Fibroblast of the conjunctiva (primary cell): ENCODE measurements around the gene RARS2.

Source experiments
- DNase-seq: peaks from one replicate; pipeline ENCODE4 v3.0.0-alpha.2; 2010; ENCODE audit warnings: low read depth

Gene RARS2

GRCh38 chr6:87573307-87574024, 16.3 kb downstream of the RARS2 start:
- no peak for DNase-seq

GRCh38 chr6:87572883-87573282, 16.9 kb downstream of the RARS2 start:
- no peak for DNase-seq

GRCh38 chr6:87572021-87572420, 17.8 kb downstream of the RARS2 start:
- DNase-seq: no peak

GRCh38 chr6:87561017-87561416, 28.8 kb downstream of the RARS2 start:
- no peak for DNase-seq

GRCh38 chr6:87558446-87558845, 31.3 kb downstream of the RARS2 start:
- no peak for DNase-seq

- DNase-seq: no peak
Observed at GRCh38 chr6:87555506-87555905, 34.3 kb downstream of the RARS2 start.

- no peak for DNase-seq
Observed at GRCh38 chr6:87553159-87553765, 36.5 kb downstream of the RARS2 start.

GRCh38 chr6:87551799-87552198, 38.0 kb downstream of the RARS2 start:
- DNase-seq: no peak

- DNase-seq: no peak
Observed at GRCh38 chr6:87544474-87544735, 45.4 kb downstream of the RARS2 start.

- DNase-seq: no peak
Observed at GRCh38 chr6:87543696-87544473, 45.9 kb downstream of the RARS2 start.

- no peak for DNase-seq
Observed at GRCh38 chr6:87541744-87542143, 48.0 kb downstream of the RARS2 start.

GRCh38 chr6:87541041-87541440, 48.7 kb downstream of the RARS2 start:
- no peak for DNase-seq

- no peak for DNase-seq
Observed at GRCh38 chr6:87540539-87540938, 49.2 kb downstream of the RARS2 start.

GRCh38 chr6:87539554-87539953, 50.2 kb downstream of the RARS2 start:
- DNase-seq: no peak

- no peak for DNase-seq
Observed at GRCh38 chr6:87538510-87539260, 51.1 kb downstream of the RARS2 start.

GRCh38 chr6:87534377-87535047, 55.3 kb downstream of the RARS2 start:
- DNase-seq: no peak

GRCh38 chr6:87529221-87529620, 60.6 kb downstream of the RARS2 start:
- no peak for DNase-seq

- DNase-seq: no peak
Observed at GRCh38 chr6:87522686-87523085, 67.1 kb downstream of the RARS2 start.

- DNase-seq: no peak
Observed at GRCh38 chr6:87518453-87518852, 71.3 kb downstream of the RARS2 start.

GRCh38 chr6:87514831-87515230, 75.0 kb downstream of the RARS2 start:
- DNase-seq: no peak

GRCh38 chr6:87504441-87504840, 85.3 kb downstream of the RARS2 start:
- no peak for DNase-seq
